Measurements from ENCODE around the gene TBC1D8. TPM values are rescaled to one million over a fixed set of nuclear protein-coding genes. Genes with fewer than 3 reads are reported as not detected.

The TBC1D8 gene
- total and polyA plus RNA-seq, 9 of the 15 experiments (the other 6 are each of a cell fraction or from before 2014, with no cell fraction given): 0.36 to 1.3 (median 0.82) TPM

DNA sequence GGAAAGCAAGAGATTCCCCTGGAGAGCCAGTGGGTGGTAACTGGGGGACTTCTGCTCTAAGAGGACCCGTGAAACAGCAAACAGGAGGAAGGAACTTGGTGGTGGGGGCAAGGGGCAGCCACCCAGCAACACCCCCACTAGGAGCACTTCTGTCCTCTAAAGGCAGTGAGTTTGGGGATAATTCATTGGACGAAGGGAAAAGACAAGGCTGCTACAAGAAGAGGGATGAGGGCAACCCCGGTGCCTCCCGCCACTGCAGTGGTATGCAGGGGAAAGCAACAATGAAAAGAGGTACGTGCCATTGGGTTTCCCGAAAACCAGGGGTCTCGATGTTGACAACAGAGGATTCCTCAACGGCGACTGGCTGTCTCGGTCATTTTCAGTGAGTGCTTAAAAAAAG is 140.0 kb downstream of the TBC1D8 start:
- POLR2A ChIA-PET: no interaction called here
- 0 out of 2 replicates have a peak, but pooled peaks cover 2% of the 10 kb centered on the region for H3K9me3 ChIP-seq (replicated peaks; ENCODE audit: control insufficient read depth, insufficient read depth, low read depth, low read length)
- in situ Hi-C loops (cut with MboI) (no loop called here), intact Hi-C loops (cut with micrococcal nuclease) (no loop called here)
- no peak for DNase-seq (ENCODE audit: extremely low read depth in 1 of 4, low spot score in 3 of 4)
- no peak for FAIRE-seq
- no peak overlapping the region for H3K4me2 ChIP-seq (ENCODE audit: insufficient read depth, low read length)
- H3K27me3 ChIP-seq (ENCODE audit: control insufficient read depth in 2 of 2, insufficient read depth in 2 of 2, low read length in 2 of 2): no peaks in the 10 kb centered on the region
- no peak overlapping the region for H3K27ac ChIP-seq (ENCODE audit: extremely low read depth, low read depth, low read length)
- H3K9ac ChIP-seq (ENCODE audit: insufficient read depth in 1 of 2, low read depth in 2 of 2, low read length in 2 of 2): no peak overlapping the region
- 91% methylated on average over 10 of the region's 10 CpGs for WGBS (ENCODE audit: insufficient coverage, low coverage, missing lambda C conversion rate)
- BruUV-seq (replicated peaks): no TSS peak
- ATAC-seq: no peak
- no peak overlapping the region for H3K4me3 ChIP-seq
- peaks cover 69% of the 10 kb centered on the region for H3K36me3 ChIP-seq (ENCODE audit: control insufficient read depth, insufficient read depth, low read length)
- H4K20me1 ChIP-seq (replicated peaks; ENCODE audit: control insufficient read depth, insufficient read depth, low read length): 0 out of 2 replicates have a peak, but pooled peaks cover 8% of the 10 kb centered on the region
- H3K9me1 ChIP-seq (ENCODE audit: control insufficient read depth, insufficient read depth, low read length): no peaks in the 10 kb centered on the region
- CTCF ChIA-PET (ENCODE audit: low intra/inter-chr PET ratio): no interaction called here
- TF ChIP-seq TEAD4 (IDR thresholded peaks at IDR 0.05; ENCODE audit: low read length) (no peak), TEAD4 (CRISPR knock-in tag; IDR thresholded peaks at IDR 0.05; ENCODE audit: borderline replicate concordance) (no peak), ZNF316 (IDR thresholded peaks at IDR 0.05) (no peak), POLR2AphosphoS2 (IDR thresholded peaks at IDR 0.05; ENCODE audit: low read length) (0 out of 2 replicates have a peak, but pooled peaks have one; percentile 31)
- no peaks in the 10 kb centered on the region for H3K4me1 ChIP-seq (replicated peaks in 1 of 2; ENCODE audit: control insufficient read depth in 2 of 2, insufficient read depth in 2 of 2, low read length in 2 of 2)
- H2AFZ ChIP-seq (ENCODE audit: low read depth, low read length): no peak overlapping the region
- H3K79me2 ChIP-seq (ENCODE audit: control insufficient read depth, insufficient read depth, low read length): peaks cover 16% of the 10 kb centered on the region; the same call in 2 of the 3 replicates

- ChIA-PET POLR2A (interaction anchor here (0.8 to 1.3 kb wide), 2 partner anchors 10 to 20 kb away, joined by 3 to 4 read pairs; no protein-coding TSS in a partner anchor), CTCF (ENCODE audit: low intra/inter-chr PET ratio) (no interaction called here)
- intact Hi-C loops (cut with micrococcal nuclease): no loop called here
- peak; percentile 54 for ATAC-seq
- H3K9me1 ChIP-seq (ENCODE audit: control insufficient read depth, insufficient read depth, low read length): no peaks in the 10 kb centered on the region
- H3K4me2 ChIP-seq (ENCODE audit: insufficient read depth, low read length): no peak overlapping the region
- in situ Hi-C loops (cut with MboI): no loop called here
- no peak overlapping the region for H3K27ac ChIP-seq (ENCODE audit: extremely low read depth, low read depth, low read length)
- peaks cover 78% of the 10 kb centered on the region for H3K36me3 ChIP-seq (ENCODE audit: control insufficient read depth, insufficient read depth, low read length)
- no peak overlapping the region for H2AFZ ChIP-seq (ENCODE audit: low read depth, low read length)
- peak in 1 of 4 experiments; percentile 20 for DNase-seq (ENCODE audit: extremely low read depth in 1 of 4, low spot score in 3 of 4)
- WGBS (ENCODE audit: insufficient coverage, low coverage, missing lambda C conversion rate): 84% methylated on average over 10 of the region's 11 CpGs
- no peak for FAIRE-seq
- H3K9ac ChIP-seq (ENCODE audit: insufficient read depth in 1 of 2, low read depth in 2 of 2, low read length in 2 of 2): no peak overlapping the region
- H3K79me2 ChIP-seq (ENCODE audit: control insufficient read depth, insufficient read depth, low read length): peaks cover 47% of the 10 kb centered on the region
- no peaks in the 10 kb centered on the region for H3K27me3 ChIP-seq (ENCODE audit: control insufficient read depth in 2 of 2, insufficient read depth in 2 of 2, low read length in 2 of 2)
- BruUV-seq (replicated peaks): no TSS peak
- H3K4me3 ChIP-seq: no peak overlapping the region
- H3K4me1 ChIP-seq (replicated peaks in 1 of 2; ENCODE audit: control insufficient read depth in 2 of 2, insufficient read depth in 2 of 2, low read length in 2 of 2): peaks cover 12% of the 10 kb centered on the region in 2 experiments; a peak in 3 of 5 replicates
- no peaks in the 10 kb centered on the region for H3K9me3 ChIP-seq (replicated peaks; ENCODE audit: control insufficient read depth, insufficient read depth, low read depth, low read length)
- peaks cover 25% of the 10 kb centered on the region; the same call in 1 of the 2 replicates for H4K20me1 ChIP-seq (replicated peaks; ENCODE audit: control insufficient read depth, insufficient read depth, low read length)
- no peak for TF ChIP-seq ASH1L (IDR thresholded peaks at IDR 0.05; ENCODE audit: borderline replicate concordance, low read depth, partially characterized antibody)
- TF ChIP-seq POLR2G (IDR thresholded peaks at IDR 0.05; ENCODE audit: low read depth, low read length): peak; percentile 65
- no peak for TF ChIP-seq RFX1 (IDR thresholded peaks at IDR 0.05)
- TF ChIP-seq, protein P1, sequence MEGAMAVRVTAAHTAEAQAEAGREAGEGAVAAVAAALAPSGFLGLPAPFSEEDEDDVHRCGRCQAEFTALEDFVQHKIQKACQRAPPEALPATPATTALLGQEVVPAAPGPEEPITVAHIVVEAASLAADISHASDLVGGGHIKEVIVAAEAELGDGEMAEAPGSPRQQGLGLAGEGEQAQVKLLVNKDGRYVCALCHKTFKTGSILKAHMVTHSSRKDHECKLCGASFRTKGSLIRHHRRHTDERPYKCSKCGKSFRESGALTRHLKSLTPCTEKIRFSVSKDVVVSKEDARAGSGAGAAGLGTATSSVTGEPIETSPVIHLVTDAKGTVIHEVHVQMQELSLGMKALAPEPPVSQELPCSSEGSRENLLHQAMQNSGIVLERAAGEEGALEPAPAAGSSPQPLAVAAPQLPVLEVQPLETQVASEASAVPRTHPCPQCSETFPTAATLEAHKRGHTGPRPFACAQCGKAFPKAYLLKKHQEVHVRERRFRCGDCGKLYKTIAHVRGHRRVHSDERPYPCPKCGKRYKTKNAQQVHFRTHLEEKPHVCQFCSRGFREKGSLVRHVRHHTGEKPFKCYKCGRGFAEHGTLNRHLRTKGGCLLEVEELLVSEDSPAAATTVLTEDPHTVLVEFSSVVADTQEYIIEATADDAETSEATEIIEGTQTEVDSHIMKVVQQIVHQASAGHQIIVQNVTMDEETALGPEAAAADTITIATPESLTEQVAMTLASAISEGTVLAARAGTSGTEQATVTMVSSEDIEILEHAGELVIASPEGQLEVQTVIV (CRISPR knock-in tag; IDR thresholded peaks at IDR 0.05; ENCODE audit: borderline replicate concordance): no peak
- TF ChIP-seq CC2D1A (IDR thresholded peaks at IDR 0.05): no peak
- TF ChIP-seq RBFOX2 (IDR thresholded peaks at IDR 0.05; ENCODE audit: low read depth, low read length): peak; percentile 40
- TF ChIP-seq SUPT5H (IDR thresholded peaks at IDR 0.05): peak; percentile 74
- no peak for TF ChIP-seq PRPF4 (IDR thresholded peaks at IDR 0.05; ENCODE audit: insufficient read depth, low read depth, low read length, poor library complexity, severe bottlenecking)
- TF ChIP-seq ZNF785 (CRISPR knock-in tag; IDR thresholded peaks at IDR 0.05): no peak
- TF ChIP-seq ADNP (tag; IDR thresholded peaks at IDR 0.05): no peak
Measured at GRCh38 chr2:101007415-101008345, 143.5 kb downstream of the TBC1D8 start.

All from K562 (cell line).